HG03521 (cell line): ENCODE data around the gene AIRE.
A peak's percentile ranks its signal among the peaks of the same experiment; 100 is the strongest.
"Not testable (repeated sequence)": the region's sequence is repeated elsewhere in the genome, so short reads cannot be mapped to it uniquely, and the experiment has no call there.

Experiments used
- ATAC-seq: cut with Tn5 transposase; IDR thresholded peaks from one replicate; pipeline ENCODE4 v1.9.1; 2021; ENCODE audit warnings: mild to moderate bottlenecking, moderate library complexity; ENCODE audit not compliant: unreplicated experiment

AIRE gene

DNA sequence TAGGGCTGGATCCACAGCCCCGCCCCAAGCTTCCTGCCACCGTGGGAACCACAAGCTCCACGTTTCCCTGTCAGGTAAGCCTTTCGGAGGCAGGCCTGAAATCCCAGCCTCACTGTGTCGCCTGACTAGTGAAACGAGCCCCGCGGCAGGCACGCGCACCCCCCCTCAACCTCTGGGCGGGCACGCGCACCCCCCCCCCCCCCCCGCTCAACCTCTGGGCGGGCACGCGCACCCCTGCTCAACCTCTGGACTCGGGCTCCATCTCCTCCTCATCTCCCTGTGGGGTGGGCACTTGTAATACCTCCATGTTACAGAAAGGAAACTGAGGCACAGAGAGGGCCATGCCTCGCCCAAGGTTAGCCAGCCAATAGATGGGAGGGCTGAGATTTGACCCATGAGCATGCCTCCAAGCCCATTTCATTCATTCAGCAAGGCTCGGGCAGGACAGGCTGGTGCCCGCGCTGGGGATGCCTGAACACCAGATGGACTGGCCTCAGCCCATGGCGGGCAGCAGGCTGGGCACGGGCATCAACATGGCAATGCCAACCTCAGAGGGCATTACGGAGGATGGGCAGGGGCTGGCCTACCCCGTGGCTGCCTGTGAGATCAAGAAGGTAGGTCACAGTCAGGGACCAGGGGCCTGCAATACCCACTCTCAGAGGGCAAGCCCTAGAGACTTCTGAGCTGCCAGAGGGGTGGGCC lies 48.8 kb downstream of the AIRE start:
- ATAC-seq, result no peak

DNA sequence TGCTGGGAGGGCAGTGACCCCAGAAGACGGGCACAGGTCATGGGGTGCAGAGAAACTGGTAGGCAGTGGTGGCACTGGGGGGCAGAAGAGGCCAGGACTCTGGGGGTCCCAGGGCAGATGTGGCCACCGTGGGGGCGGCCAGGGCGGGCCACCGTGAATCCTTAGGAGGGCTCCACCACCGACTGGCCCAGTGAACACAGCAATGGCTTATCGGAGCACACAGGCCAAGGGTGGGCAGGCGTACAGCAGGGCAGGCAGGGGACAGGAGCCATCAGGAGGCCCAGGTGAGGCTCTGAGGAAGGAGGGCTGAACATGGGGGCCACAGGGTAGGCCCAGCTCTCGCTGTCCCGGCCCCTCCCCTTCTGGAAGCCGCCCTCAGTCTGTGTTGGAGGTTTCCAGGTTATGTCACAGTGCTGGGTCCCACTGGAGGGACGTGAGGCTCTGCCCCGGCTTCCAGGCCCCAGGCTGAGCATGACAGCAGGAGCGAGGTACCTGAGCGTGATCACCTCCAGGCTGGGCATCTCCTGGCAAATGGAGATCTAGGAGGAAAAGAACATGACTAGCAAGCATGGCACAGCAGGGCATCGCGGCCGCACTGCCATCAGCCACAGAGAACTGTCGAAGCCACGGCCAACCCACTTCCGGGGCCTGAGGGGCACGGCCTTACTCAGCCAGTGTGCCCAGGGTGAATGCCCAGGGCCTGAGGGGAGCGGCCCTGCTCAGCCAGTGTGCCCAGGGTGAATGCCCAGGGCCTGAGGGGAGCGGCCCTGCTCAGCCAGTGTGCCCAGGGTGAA lies 49.8 kb downstream of the AIRE start:
- ATAC-seq, result no peak

DNA sequence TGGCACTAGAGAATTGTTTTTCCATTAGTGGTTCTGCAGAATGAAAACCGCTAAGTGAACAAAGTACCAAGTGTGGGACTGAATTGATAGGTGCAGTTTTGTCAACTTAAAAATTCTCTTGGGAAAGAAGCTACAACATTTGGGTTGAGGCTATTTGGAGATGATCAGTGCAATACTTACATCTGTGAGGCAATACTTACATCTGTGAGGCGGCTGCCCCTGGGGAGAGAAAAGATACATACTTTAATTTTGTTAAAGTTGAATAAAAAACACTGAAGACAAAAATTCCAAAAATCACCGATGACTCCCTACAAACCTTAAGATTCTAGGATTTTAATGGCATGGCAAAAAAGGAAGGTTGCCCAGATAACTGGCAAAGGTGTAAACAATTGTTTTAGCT lies 51.8 kb downstream of the AIRE start:
- no peak for ATAC-seq

DNA sequence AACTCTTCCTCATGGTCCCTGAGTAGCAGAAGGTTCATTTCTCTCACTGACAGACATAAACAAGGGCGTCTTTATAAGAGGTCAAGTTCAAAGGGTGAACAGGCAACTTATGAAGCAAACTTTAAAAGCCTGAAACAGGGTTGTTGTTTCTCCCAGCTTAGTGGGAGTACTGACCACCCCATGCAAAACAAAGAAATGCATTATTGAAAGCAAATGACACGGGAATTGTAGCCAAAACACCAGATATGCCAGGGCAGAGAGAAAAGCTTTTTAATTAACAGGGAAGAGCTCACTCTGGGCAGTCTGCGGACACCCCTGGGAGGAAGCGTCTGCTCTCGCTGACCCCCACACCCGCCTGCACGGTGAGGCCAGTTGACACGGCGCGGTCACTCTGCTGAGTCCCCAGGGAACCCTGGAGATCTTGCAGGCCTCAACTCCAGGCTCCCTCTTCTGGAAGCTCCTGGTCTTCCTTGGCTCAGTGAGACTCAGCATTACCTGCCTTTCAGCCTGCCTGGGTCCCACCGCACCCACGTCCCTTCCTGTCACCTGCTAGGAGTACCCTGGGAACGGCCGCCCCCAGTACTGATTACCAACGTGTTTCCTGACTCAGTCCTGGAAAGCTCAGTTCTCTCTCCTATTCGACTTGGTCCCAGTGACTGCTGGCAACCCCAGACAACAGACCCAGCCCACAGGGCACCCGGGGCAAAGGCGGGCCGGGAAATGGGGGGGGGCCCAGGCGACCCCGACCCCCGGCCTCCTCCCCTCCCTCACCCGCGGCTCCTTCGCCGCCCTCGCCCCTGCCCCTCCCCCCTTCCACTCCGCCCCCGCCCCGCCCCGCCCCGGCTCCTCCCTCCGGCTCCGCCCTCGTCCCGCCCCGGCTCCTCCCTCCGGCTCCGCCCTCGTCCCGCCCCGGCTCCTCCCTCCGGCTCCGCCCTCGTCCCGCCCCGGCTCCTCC lies 52.5 kb downstream of the AIRE start:
- ATAC-seq, result no peak

DNA sequence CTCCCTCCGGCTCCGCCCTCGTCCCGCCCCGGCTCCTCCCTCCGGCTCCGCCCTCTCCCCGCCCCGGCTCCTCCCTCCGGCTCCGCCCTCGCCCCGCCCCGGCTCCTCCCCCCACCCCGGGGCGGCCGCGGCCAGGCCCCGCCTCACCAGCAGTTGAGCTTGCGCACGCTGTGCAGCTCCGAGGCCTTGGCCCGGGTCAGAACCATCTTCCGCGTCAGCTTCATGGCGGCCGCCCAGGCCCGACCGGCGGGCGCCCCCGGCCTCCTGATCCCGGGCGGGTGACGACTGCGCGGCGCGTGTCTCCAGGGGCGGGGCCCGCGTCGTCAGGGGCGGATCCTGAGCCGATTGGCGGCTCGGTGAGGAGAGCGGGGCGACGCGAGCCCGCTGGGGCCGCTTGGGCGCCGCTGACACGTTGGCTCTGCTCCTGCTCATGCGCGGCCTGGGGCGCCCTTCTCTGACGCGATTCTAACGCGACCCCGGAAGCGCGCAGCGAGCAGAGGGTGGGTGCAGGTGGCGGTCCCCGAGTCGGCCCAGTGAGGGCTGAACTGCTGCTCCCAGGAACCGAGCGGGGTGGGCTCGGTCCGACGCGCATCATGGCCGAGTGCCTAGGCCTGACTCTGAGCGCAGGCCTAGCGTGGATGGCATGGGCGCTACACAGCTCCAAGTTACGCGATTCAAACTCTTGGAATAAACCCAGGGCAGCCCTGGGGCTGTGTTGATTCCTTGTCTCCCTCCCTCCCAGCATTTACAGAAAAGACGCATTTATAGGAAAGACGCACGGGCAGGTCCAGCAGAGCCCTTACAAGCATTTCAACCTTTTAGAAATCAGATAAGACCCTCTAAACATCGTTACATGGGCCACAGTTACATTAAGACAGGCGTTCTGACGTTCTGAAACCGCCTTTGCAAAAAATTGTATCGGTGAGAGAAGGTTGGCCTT lies 53.6 kb downstream of the AIRE start, which contains the start of gene CFAP410:
TSS of gene CFAP410 (minus strand) at position 420 of the 940 bp plus-strand sequence. CDS start at position 224, 196 bp downstream.
- peak; percentile 89 for ATAC-seq

DNA sequence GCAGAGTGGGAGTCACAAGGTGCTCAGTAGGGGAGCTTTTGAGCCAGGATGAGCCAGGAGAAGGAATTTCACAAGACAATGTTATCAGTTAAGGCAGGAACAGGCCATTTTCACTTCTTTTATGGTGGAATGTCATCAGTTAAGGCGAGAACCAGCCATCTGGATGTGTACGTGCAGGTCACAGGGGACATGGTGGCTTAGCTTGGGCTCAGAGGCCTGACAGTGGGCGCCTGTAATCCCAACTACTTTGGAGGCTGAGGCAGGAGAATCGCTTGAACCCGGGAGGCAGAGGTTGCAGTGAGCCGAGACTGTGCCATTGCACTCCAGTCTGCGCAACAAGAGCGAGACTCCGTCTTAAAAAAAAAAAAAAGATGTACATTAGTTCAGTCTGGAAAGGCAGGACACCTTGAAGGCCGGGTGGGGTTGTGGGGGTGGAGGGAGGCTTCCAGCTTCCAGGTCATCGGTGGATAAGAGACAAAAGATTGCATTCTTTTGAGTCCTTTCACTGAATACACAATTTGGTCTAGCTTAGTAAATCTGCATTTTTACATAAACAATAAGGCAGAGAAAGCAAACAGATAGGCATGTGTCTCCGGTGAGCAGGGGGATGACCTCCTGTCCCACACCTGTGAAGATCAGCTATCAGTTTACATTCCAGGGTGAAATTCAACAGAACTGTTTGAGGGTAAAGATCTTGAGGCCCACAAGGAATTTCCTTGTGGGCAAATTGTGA lies 56.2 kb downstream of the AIRE start:
- ATAC-seq, result not testable (repeated sequence)

DNA sequence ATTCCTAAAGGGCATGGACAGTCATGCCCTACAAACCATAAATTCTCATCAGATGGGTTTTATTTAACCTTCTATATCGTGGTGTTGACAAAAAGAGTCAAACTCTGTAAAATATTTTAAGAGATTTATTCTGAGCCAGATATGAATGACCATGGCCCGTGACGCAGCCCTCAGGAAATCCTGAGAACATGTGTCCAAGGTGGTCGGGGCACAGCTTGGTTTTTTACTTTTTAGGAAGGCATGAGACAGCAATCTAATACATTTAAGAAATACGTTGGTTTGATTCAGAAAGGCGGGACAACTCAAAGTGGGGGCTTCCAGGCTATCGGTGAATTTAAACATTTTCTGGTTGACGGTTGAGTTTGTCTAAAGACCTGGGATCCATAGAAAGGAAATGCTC lies 57.3 kb downstream of the AIRE start:
- ATAC-seq, result not testable (repeated sequence)

DNA sequence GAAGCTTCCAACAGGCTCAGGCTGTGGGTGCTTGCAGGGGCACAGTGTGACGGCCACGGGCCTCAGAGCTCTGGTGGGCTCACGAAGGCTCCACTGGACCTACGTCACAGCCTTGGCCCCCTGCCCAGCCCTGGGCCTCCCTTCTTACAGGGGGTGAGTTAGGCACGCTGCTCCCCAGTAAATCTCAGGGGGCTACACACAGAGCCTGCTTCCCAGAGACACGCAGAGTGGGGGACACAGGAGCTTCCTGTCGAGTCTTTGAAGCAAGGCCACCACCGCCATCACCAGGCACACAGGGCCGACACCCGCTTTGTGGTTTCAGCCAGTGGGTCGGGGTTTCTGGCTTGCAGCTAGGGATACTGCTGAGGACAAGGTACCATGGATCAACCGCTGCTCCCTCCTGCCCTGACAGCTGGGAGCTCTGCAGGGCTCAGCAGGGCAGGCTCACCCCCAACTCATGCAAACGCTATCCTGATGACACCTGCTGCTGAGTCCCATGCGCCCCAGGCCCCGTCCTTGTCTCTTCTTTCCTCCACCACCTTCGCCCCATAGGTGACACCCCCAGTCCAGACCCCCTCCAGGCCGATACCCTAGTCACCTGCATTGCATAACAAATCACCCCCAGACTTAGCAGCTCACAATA lies 59.0 kb downstream of the AIRE start:
- ATAC-seq, result no peak

DNA sequence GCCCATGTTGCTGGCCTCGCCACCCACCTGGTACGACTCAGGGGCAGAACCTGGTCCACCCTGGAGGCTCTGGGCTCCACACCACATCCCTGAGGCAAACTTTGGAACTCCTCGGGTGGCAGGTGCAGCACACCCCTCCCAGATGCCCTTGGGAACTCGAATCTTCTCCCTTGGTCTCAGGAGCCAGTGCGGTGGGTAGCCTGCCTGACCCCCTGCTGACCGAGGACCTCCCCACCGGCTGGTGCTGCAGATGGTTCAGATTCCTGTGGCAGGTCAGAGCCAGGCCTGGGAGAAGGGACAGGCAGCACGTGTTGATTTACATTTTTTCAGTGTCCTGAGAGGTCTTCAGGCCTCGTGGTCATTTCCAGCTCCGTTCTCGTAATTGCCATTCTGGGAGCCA lies 59.8 kb downstream of the AIRE start:
- ATAC-seq, result no peak

DNA sequence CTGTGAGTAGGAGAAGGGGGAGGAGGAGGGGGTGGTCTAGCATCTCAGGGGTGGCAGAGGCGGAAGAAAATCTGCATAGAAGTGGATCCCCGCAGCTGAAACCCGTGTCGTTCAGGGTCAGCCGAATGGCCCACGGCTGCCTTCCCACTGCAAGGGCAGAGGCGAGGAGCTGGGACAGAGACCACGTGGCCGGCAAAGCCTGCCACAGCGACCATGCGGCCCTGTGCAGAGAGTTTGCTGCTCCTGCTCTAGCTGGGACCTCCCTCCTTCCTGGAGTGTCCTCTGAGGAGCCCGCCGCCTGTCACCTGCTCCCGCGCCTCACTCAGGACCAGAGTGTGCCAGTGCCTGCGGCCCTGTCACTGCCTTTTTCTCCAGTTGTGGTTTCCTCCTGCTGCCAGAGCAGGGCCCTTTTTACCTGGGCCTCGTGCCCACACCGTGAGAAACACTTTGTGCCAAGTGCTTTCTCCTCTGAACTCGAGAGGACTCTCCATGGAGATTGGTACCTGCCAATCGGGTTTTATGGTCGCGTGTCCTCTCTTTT lies 62.3 kb downstream of the AIRE start:
- no peak for ATAC-seq
